Cerebellar cortex (tissue), 1 donor: ENCODE measurements around the gene ATOSA.

Source experiments
- DNase-seq: peaks from one replicate; pipeline ENCODE4 v3.0.0-alpha.2; 2015; ENCODE audit warnings: low spot score

ATOSA gene

DNA sequence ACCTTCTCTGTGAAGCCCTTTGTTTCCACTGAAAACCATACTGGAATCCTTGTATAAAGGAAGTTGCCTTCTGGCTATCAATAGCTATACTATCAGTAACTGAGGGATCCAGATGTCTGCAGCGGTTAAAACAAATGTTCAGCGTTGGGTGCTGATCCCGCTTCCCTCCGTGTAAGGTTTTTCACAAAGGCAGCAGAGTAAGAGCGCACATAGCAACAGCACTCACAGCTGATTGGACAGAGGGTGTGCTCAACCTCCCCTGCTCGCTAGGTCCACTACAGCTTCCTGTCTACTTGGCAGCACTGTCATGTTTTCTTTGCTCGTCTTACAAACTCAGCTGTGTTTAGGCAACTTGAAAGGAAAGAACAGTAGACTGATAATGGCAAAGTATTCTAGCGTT lies 27.3 kb downstream of the ATOSA start:
- peak; percentile 96 for DNase-seq

DNA sequence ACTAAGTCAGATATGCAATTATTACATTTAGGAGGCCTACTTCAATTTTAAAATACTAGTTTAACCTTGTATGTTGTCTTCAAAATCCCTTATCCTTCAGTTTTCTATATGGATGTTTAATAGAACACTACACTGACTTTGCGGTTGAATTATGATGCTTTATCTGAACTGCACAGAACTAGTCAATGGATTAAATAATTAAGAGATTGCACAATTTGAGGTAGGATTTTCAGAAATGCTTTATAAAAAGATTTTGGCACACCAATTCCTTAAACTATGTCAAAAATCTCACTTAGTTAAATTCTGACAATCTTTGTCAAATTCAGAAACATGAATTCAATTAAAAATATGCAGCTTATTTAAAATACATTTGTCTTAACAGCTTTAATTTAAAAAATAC lies 28.1 kb downstream of the ATOSA start:
- peak; percentile 22 for DNase-seq

DNA sequence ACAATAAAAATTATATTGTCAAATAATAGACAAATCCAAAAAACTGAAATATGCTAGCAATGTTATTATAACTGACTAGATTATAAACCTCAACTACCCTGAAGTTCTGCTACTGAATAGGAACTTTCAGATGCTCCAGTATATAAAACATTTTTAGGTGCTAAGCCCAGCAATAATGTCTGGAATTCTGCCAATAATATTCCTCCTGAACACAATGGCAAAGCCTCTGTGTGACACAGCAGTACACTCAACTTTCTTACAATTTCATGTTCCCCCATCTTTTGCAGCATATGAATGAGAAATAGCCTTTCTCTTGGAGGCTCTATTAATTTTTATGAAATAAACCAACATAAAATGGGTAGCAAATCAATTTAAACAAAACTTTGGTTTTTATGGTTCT lies 29.5 kb downstream of the ATOSA start:
- peak; percentile 40 for DNase-seq

DNA sequence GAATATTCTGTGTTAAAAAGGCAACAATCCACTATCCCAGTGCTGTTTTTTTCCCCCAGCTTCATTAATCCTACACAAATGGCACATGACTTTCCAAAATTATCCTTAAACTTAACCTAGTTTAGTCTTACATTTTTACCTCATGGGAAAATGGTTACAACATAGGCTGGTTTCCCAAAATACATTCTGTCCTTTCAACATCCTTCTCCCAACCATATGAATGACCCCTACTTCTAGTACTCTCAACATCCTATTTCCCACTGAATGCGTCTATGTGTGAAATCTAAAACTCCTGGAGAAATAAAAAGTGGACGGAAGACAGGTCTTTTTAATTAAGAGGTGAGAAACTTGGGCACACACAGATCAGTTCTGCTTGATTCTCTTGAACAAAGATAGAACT lies 33.3 kb downstream of the ATOSA start:
- DNase-seq: no peak

DNA sequence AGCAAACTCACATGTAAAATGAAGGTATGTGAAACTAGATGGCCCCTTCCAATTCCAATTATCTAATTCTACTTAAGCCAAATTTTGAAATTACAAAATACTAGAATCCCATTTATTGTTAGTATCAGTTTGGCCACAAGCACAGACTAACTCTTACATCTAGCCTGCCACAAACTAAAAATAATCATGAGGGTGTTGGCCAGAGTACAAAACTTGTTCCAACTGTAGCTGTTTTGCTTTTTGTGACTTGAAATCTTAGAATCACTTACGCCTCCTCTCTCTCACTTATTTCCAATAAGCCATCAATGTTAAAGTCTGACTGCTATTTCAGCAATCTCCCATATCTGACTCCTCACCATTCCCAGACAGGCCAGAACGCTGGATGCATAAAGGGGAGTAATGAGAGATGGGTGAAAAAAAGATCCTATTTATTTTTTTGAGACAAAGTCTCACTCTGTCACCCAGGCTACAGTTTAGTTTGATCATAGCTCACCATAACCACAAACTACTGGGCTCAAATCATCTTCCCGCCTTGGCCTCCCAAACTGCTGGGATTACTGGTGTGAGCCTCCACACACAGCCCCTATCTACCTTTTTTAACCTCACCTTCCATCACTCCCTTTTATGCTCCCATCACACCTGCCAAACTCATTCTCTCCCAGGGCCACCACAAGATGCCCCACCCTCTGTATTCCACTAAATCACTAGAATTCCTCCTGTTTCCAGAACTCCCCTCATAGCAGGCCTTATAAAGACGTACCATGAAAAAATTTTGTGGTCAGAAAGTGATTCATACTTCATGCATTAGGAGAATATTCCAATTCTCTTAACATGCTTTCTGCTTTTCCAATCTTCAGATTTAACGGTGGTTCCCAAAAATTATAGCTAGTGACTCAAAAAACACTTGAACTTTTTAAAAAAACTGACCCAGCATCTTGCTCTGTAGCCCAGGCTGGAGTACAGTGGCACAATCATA lies 36.5 kb downstream of the ATOSA start:
- no peak for DNase-seq

DNA sequence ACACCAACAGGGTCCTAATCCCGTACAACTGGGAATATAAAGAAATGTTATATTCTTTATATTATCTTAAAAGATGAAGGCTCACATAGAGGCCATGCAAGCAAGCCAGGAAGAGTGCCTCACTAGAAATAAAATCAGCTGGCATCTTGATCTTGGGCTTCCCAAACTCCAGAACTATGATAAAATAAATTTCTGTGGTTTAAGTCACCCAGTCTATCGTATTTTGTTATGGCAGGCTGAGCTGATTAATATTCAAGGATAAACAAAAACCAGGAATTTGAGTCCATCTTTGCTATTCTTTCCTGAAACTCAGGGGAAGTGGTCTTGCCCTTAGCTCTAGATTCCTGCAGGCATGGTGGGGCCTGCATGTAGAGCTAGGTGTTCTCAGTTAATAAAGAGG lies 42.7 kb downstream of the ATOSA start:
- no peak for DNase-seq

DNA sequence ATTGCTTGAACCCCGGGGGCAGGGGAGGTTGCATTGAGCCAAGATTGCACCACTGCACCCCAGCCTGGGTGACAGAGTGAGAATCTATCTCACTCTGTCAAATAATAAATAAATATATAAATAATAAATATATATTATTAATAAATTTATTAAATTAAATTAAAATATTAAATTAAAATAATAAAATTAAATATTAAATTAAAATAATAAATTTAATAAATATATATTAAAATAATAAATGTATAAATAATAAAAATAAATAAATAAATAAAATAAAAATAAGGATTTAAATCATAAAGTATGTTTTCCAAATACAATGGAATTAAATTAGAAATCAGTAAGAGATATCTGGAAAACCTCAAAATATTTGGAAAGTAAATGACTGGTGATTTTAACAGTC lies 43.3 kb downstream of the ATOSA start:
- DNase-seq: no peak
